Activated CD4-positive, CD25-positive, alpha-beta regulatory T cell treated with anti-CD3 and anti-CD28 coated beads, Interleukin-2, amount 50 U/mL, for 16 hours (primary cell): ENCODE results near the gene ANXA6.
"Not testable (repeated sequence)": the region's sequence is repeated elsewhere in the genome, so short reads cannot be mapped to it uniquely, and the experiment has no call there.

Experiments used
- DNase-seq: peaks from one replicate; pipeline ENCODE4 v3.0.0-alpha.2; 2020; ENCODE audit warnings: low read depth, low spot score

Gene ANXA6

DNA sequence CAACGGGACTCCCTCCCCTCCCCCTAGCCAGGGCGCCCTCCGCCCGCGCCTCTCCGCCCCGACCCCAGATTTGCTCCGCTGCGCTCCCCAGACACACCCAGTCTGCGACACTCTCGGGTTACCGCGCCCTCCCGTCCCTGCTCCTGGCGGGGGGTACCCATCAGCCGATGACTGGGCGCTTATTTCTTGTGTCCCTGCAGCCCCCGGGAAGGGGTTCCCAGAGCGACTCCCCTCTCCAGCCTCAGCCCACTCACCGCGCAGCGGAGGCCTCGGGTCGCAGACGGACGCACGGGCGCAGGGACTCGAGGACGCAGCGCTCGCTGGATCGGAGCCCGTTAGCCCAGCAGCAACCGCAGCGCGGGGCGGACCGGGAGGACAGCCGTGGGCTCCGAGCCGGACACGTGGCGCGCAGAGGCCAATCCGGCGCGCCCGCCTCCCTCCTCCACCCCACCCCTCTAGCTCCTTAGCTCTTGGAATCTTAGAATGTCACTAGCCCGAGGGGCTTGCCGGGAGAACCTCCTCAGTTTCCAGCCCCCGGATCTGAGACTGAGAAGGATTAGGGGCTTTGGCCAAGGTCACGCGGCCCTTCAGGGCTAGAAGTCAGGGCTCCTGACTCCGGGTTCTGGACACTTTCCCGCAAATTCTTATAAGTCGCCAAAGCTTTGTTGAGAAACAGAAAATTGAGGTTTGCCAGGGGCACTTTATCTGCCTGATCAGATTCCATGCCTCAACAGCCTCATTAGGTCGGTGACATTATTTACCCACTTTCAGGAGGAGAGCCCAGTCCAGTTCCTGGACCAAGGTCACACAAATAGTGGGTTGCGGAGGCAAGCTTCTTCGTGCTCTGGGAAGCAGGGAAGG is at the start of gene ANXA6:
Gene ANXA6, minus strand, starts transcription at position 354 of the 861 bp plus-strand sequence. CDS start 9,878 bp downstream, outside the sequence.
- peak; percentile 42 for DNase-seq

DNA sequence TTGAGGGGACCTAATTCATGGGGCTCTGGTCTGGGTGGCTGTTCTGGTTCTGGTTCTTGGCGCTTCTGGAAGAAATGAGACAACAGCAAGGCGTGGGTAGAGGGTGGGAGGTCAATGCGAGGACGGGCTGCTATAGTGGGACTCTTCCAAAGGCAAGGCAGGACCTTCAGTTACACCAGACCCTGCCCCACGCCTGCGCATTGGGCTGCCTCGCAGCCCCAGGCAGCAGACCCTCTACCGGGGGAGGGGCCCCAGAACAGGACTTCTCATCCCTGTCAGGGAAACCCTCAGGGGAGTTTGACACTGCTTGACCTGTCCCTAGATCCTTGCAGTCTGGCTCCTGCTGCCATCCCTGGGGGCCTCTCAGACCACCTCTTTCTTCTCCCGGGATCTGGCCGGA is 47.8 kb upstream of the ANXA6 start:
- DNase-seq, result no peak

GRCh38 chr5:151204051-151204450 is 46.5 kb upstream of the ANXA6 start:
- no peak for DNase-seq

DNA sequence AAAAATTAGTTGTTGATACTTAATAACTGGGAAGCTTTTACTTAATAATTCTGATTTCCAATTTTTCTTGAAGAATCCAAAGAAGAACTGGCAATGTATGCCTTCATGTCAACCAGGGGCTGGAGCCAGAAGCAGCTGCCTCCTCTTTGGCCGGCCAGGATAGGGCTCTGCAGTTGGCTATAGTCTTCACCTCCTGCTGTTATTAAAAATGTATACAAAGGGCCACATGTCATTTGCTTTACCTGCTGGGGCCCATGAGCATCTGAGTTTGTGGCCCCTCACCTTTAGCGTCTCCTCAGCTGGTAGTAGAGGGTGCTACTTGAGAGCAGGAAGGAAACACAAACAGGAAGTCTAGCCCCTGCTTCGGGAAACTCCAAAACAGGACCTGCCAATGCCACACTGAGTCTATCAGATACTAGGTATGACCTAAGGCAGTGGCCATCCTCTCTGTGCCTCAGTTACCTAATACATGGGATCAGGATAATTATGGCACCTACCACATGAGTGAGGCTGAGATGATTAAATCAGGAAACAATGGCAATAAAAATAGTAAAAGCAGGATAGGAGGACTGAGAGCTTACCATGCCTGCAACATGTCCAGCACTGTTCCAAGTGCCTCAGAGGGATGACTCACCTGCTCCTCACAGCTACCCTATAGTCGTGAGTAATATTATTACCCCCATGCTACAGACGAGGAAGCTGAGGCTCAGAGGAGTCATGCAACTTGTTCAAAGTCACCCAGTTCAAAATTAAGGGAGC is 45.0 kb upstream of the ANXA6 start:
- DNase-seq, result no peak

DNA sequence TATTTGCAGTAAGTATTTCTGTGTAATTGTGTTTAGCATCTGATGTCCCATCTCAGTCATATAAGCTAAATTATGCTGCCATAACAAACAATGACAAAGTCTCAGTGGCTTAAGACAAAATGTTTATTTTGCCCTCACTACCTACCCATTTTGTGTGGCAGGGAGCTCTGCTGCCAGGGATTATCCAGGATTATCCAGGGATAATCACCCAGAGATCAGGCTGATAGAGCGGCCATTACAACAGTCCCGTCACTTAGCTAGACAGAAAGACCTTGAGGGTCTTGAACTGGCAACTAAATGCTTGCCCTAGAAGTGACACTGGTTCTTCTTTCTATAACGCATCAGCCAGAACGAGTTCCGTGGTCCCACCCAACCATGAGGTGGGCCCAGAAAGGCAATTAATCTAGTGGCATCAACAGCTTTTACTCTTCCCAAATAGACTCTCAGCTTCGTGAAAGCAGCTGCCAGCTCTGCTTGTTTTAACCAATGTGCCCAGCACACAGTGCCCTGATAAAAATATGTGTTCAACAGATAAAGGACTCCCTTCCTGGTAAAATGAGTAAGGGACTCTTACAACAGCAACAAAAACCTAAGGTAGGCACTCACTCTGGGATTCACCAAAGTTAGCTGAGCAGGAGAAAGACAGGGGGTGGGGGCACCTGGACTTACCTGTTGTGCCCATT is 43.5 kb upstream of the ANXA6 start:
- DNase-seq, result no peak

DNA sequence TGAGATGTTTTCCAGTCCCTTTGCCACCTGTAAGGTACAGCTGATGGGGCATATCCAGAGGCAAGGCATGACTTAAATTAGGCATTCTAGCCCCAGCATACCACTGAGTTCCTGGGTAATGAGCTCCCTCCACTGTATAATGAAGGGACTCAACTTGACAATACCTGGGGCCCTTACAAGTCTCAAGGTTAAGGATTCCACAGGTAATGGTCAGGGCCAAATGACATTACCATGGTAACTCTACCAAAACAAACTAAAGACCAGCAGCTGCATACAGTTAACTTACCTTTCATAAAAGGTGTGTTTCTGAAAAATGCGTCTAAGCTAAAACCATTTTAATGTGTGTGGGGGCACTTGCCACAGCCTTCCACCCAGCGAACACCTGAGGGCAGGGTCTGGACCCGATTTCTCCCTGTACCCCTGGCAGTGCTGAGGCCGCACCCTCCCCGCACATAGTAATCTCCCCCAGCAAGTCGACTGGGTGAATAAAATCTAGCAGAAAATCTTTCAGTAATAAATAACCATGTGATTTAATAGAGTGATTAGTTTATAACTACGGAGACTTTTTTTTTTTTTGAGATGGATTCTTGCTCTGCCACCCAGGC is 42.1 kb upstream of the ANXA6 start:
- no peak for DNase-seq

- no peak for DNase-seq
Measured at GRCh38 chr5:151198861-151199260, 41.3 kb upstream of the ANXA6 start.

- not testable (repeated sequence) for DNase-seq
Measured at GRCh38 chr5:151197291-151197600, 39.7 kb upstream of the ANXA6 start.

- DNase-seq, result no peak
Measured at GRCh38 chr5:151196556-151197290, 39.1 kb upstream of the ANXA6 start.

DNA sequence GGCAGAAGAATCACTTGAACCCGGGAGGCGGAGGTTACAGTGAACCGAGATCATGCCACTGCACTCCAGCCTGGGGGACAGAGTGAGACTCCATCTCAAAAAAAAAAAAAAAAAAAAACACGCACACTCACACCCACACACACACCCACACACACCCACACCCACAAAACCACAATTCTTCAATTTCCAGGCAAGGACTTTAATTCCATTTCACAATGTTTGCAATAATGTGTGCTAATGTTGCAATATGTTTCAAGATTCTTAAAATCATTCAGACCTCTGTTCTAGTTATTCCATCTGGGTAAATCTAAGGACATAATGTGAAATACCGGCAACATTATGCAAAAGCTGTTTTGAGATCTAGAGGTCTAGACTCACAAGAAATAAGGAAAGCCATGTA is 38.0 kb upstream of the ANXA6 start:
- no peak for DNase-seq

DNA sequence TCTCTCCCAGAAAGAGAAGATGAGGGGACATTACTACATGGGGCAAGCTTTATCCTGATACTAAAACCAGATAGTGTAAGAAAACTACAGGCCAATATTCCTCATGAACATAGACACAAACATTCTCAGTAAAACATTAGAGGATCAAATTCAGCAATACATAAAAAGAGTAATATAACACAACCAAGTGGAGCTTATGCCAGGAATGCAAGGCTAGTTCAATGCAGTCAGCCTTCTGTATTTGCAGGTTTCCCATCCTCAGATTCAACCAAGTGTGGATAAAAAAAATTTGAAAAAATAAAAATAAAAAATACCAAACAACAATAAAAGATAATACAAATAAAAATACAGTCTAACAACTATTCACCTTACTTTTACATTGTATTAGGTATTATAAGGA is 35.0 kb upstream of the ANXA6 start:
- no peak for DNase-seq

DNA sequence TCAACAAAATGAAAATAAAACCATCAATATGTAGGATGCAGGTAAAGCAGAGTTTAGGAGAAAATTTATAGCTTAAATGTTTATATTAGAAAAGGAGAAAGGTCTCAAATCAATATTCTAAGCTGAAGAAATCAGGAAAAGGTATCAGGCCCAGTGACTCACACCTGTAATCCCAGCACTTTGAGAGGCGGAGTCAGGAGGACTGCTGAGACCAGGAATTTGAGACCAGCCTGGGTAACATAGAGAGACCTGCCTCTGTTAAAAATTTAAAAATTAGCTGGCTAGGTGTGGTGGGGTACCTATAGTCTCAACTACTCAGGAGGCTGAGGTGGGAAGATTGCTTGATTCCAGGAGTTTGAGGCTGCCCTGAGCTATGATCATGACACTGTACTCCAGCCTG is 34.1 kb upstream of the ANXA6 start:
- no peak for DNase-seq

DNA sequence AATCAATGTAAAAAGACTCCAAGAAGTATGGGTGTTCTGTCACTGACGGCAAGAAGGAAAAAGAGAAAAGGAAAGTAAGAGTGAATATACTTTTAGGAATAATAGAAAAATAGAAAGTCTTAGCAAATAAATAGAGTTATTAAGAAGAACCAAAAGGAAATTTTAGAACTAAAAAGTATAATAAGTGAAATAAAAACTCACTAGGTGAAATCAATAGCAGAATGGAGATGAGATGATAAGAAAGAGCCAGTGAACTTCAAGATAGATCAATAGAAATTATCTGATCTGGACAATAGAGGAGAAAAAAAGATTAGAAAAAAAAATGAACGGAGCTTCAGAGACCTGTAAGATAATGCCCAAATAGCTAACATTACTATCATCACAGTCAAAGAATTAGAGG is 31.6 kb upstream of the ANXA6 start:
- no peak for DNase-seq

GRCh38 chr5:151186538-151186937 is 29.0 kb upstream of the ANXA6 start:
- no peak for DNase-seq

GRCh38 chr5:151186052-151186451 is 28.5 kb upstream of the ANXA6 start:
- no peak for DNase-seq

GRCh38 chr5:151184316-151185042 is 26.9 kb upstream of the ANXA6 start:
- DNase-seq, result no peak

DNA sequence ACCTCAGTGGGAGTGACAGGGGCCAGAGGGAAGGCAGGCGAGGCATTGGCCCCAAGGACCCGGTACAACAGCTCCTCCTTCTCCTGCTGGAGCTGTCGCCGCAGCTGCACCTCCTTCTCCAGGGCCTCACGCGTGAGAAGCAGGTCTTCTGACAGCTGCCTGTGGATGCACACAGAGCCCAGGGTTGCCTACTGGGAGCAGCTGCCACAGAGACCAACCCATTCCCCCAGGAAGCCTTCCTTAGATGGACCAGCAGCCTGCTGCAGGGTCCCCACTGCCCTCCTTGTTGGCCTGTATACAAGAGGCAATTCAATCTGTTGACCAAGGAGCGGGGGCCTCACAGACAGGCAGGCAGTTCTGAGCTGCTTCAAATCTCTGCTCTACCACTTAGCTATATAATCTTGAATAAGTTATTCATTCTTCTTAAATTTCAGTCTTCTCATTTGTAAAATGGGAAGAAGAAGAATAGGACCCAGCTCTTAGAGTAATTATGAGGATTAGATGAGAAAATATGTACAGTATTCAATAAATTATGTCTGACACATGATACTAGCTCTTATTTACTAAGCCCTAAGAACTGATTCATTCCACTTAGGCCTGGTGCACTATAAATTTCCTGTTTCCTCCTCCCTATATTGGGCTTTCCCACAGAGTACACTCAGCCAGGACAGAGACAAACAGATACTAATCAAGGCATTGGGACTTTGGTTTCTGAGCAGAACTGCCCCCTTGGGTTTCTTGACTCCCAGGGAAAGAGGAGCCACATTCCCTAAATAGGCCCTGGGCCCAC is 26.1 kb upstream of the ANXA6 start:
- no peak for DNase-seq

DNA sequence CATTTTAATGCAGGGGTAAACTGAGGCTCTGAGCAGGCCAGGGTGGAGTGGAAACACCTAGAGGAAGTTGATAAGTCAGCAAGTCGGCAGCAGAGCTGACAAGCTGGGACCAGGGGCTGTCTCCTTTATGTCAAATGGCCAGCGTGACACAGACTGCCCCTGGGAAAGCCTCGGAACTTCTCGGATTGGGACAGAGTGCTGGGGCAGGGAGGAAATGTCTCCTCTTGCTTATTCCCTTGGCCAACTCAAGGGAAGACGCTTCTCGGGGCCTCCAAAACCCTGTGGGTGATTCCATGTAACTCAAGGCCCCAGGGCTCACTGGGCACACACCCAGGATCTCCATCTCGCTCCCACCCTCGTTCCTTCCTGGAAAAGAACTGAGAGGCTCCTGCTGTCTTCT is 25.4 kb upstream of the ANXA6 start:
- DNase-seq, result no peak

- no peak for DNase-seq
Measured at GRCh38 chr5:151182524-151182900, 24.9 kb upstream of the ANXA6 start.
